OCI-LY3 (cell line): ENCODE results near the gene MAP4.

Source experiments
- H2AFZ ChIP-seq: fragments of 200-600, 300-600 bp; shearing (Covaris generic); 2 replicates; pipeline ENCODE4 v1.6.0; 2014; ENCODE audit warnings: antibody characterized with exemption, low read depth, low read length
- H3K27ac ChIP-seq: fragments of 200-600, 300-600 bp; sonication (generic); 2 replicates; pipeline ENCODE4 v1.5.1; 2014; ENCODE audit warnings: mild to moderate bottlenecking, low read length, moderate library complexity, mixed read lengths
- H3K27me3 ChIP-seq: fragments of 200-600, 300-600 bp; sonication (generic); 2 replicates; pipeline ENCODE4 v1.6.1; 2014; ENCODE audit warnings: low read depth, low read length, mixed read lengths
- H3K36me3 ChIP-seq: fragments of 200-600, 300-600 bp; sonication (generic); replicated peaks from 2 replicates; pipeline ENCODE3; 2014; ENCODE audit warnings: low read depth, low read length, mixed read lengths
- H3K4me1 ChIP-seq: fragments of 300-600, 200-600 bp; sonication (generic); 2 replicates; pipeline ENCODE4 v1.6.1; 2014; ENCODE audit warnings: low read length, mixed read lengths
- H3K4me2 ChIP-seq: fragments of 200-600, 300-600 bp; sonication (generic); 2 replicates; pipeline ENCODE4 v1.6.1; 2014; ENCODE audit warnings: low read length, mixed read lengths
- H3K4me3 ChIP-seq: fragments of 300-600, 200-600 bp; sonication (generic); 2 replicates; pipeline ENCODE4 v1.5.1; 2014; ENCODE audit warnings: antibody characterized with exemption, mild to moderate bottlenecking, low read length, moderate library complexity
- H3K79me2 ChIP-seq: fragments of 300-600, 200-600 bp; shearing (Covaris generic); 2 replicates; pipeline ENCODE4 v1.6.1; 2014; ENCODE audit warnings: mild to moderate bottlenecking, low read length, mixed read lengths
- H3K9ac ChIP-seq: fragments of 300-600, 200-600 bp; shearing (Covaris generic); 2 replicates; pipeline ENCODE4 v1.6.0; 2014; ENCODE audit warnings: mild to moderate bottlenecking, low read length, moderate library complexity
- H3K9me3 ChIP-seq: fragments of 200-600, 300-600 bp; shearing (Covaris generic); 2 replicates; pipeline ENCODE4 v1.6.1; 2014; ENCODE audit warnings: low read length, mixed read lengths; ENCODE audit not compliant: insufficient read depth
- H4K20me1 ChIP-seq: fragments of 200-600, 300-600 bp; sonication (generic); 2 replicates; pipeline ENCODE4 v1.6.1; 2016; ENCODE audit warnings: low read length, mixed read lengths; ENCODE audit not compliant: insufficient read depth
- EZH2phosphoT487 ChIP-seq: fragments of 200-600 bp; shearing (Covaris generic); IDR thresholded peaks from 2 replicates; pipeline ENCODE4 v1.6.1; 2018; ENCODE audit warnings: antibody characterized with exemption, mixed run types, low read depth
- TF ChIP-seq, protein P1 (sequence below): fragments of 200-600, 300-600 bp; sonication (generic); IDR thresholded peaks from 2 replicates; pipeline ENCODE4 v1.5.1; 2014; ENCODE audit warnings: antibody characterized with exemption, low read length, low read depth

The MAP4 gene

GRCh38 chr3:47978386-47978785 is 37.8 kb downstream of the MAP4 start:
- Histone ChIP-seq H2AFZ (no peak overlapping the region), H3K79me2 (no peaks in the 10 kb centered on the region), H3K9ac (no peak overlapping the region), H3K36me3 (no peaks in the 10 kb centered on the region), H3K4me3 (no peak overlapping the region), H3K4me2 (no peak overlapping the region), H3K9me3 (no peaks in the 10 kb centered on the region), H3K27ac (no peak overlapping the region), H3K4me1 (peaks cover 17% of the 10 kb centered on the region), H3K27me3 (no peaks in the 10 kb centered on the region), H4K20me1 (peaks cover 33% of the 10 kb centered on the region)
- TF ChIP-seq EZH2phosphoT487, result no peak

DNA sequence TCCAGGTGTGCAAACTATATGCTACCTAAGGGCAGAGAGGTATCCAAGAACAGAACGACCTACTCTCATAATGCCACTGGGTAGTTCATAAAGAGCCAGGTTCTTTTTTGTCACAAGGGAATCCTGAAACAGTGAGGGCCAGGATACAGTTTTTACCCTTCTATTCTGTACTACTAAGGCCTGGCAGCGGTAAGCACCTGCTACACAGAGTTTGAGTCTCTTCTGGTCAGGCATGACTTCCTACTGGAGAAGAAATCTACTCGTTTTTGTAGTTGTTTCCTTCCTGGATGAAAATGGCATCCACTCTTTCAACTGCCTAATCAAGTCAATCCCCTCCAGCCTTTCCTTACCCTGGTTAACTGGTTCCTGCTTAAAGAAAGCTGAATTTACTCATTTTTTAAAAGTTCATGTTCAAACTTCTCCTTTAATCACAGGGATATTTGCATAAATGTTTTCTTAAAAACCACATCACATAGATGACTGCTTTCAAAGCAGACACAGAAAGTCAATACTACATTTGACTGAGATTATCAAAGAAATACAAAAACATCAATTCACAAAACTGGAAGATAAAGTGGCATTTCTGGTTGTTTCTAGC is 40.0 kb downstream of the MAP4 start:
- Histone ChIP-seq H3K4me2 (peak overlapping the region; percentile 43), H3K9ac (no peak overlapping the region), H3K9me3 (no peaks in the 10 kb centered on the region), H4K20me1 (peaks cover 33% of the 10 kb centered on the region), H3K4me3 (no peak overlapping the region), H2AFZ (no peak overlapping the region), H3K36me3 (no peaks in the 10 kb centered on the region), H3K27ac (peak overlapping the region; percentile 26), H3K79me2 (no peaks in the 10 kb centered on the region), H3K27me3 (no peaks in the 10 kb centered on the region), H3K4me1 (peaks cover 17% of the 10 kb centered on the region)
- TF ChIP-seq, protein P1, sequence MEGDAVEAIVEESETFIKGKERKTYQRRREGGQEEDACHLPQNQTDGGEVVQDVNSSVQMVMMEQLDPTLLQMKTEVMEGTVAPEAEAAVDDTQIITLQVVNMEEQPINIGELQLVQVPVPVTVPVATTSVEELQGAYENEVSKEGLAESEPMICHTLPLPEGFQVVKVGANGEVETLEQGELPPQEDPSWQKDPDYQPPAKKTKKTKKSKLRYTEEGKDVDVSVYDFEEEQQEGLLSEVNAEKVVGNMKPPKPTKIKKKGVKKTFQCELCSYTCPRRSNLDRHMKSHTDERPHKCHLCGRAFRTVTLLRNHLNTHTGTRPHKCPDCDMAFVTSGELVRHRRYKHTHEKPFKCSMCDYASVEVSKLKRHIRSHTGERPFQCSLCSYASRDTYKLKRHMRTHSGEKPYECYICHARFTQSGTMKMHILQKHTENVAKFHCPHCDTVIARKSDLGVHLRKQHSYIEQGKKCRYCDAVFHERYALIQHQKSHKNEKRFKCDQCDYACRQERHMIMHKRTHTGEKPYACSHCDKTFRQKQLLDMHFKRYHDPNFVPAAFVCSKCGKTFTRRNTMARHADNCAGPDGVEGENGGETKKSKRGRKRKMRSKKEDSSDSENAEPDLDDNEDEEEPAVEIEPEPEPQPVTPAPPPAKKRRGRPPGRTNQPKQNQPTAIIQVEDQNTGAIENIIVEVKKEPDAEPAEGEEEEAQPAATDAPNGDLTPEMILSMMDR, result no peak
- no peak for TF ChIP-seq EZH2phosphoT487

- TF ChIP-seq EZH2phosphoT487, result no peak
- TF ChIP-seq, protein P1, result no peak
- H3K4me3 ChIP-seq, result no peak overlapping the region
- no peaks in the 10 kb centered on the region for H3K27me3 ChIP-seq
- H3K9ac ChIP-seq, result no peak overlapping the region
- H3K27ac ChIP-seq, result no peak overlapping the region
- no peaks in the 10 kb centered on the region for H3K79me2 ChIP-seq
- H4K20me1 ChIP-seq, result peaks cover 33% of the 10 kb centered on the region
- H3K36me3 ChIP-seq, result no peaks in the 10 kb centered on the region
- H3K4me2 ChIP-seq, result no peak overlapping the region
- peaks cover 17% of the 10 kb centered on the region for H3K4me1 ChIP-seq
- H3K9me3 ChIP-seq, result no peaks in the 10 kb centered on the region
- no peak overlapping the region for H2AFZ ChIP-seq
These were observed 41.2 kb downstream of the MAP4 start for GRCh38 chr3:47974974-47975470.

DNA sequence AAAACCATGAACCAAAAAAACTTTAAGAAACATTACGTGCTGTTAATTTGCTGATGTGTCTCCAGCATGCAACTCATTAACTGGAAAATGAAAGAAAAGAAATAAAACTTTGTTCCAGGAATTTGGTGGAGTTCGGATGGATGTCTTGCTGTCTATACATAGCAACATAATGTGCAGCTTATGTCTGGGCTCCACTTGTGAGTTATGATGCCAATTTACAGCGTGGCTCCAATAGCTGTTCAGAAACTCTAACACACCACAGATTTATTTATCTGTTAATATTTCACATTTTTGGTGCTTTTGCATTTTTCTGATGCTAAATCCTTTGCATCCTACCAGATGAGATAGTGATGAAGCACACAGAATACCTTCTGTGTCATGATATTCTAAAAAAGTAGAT is 45.1 kb downstream of the MAP4 start:
- Histone ChIP-seq H3K79me2 (no peaks in the 10 kb centered on the region), H3K36me3 (no peaks in the 10 kb centered on the region), H2AFZ (no peak overlapping the region), H3K27ac (no peak overlapping the region), H3K4me2 (no peak overlapping the region), H3K9ac (no peak overlapping the region), H4K20me1 (peaks cover 8% of the 10 kb centered on the region; the same call in 1 of the 2 replicates), H3K4me3 (no peak overlapping the region), H3K9me3 (no peaks in the 10 kb centered on the region), H3K4me1 (peaks cover 5% of the 10 kb centered on the region), H3K27me3 (no peaks in the 10 kb centered on the region)
- TF ChIP-seq EZH2phosphoT487, result no peak
- TF ChIP-seq, protein P1, result no peak
